Lower lobe of right lung (tissue), 2 donors: ENCODE results near the gene ZNF575. TPM values are rescaled to one million over a fixed set of nuclear protein-coding genes. Genes with fewer than 3 reads are reported as not detected.

Experiments
- ATAC-seq, 2 donors: fragments of 200-7000 bp; cut with Tn5 transposase; one replicate each; pipeline ENCODE4 v1.9.1; 2020 to 2022; ENCODE audit warnings: mild to moderate bottlenecking in 2 of 2, moderate library complexity in 2 of 2
- DNase-seq: peaks from one replicate; pipeline ENCODE4 v3.0.0-alpha.2; 2020
- H3K27ac ChIP-seq: fragments of 200-600 bp; one replicate; pipeline ENCODE4 v1.8.0; 2022
- H3K27me3 ChIP-seq: fragments of 200-600 bp; one replicate; pipeline ENCODE4 v1.8.0; 2022; ENCODE audit warnings: low read depth
- H3K36me3 ChIP-seq: fragments of 200-600 bp; one replicate; pipeline ENCODE4 v1.8.0; 2022; ENCODE audit warnings: mild to moderate bottlenecking
- H3K4me1 ChIP-seq: fragments of 200-600 bp; one replicate; pipeline ENCODE4 v1.8.0; 2022
- H3K4me3 ChIP-seq: fragments of 200-600 bp; one replicate; pipeline ENCODE4 v1.8.0; 2022; ENCODE audit warnings: mild to moderate bottlenecking
- H3K9me3 ChIP-seq: fragments of 200-600 bp; one replicate; pipeline ENCODE4 v1.8.0; 2022
- intact Hi-C: fragments of 100-400 bp; cut with DNase I; formaldehyde crosslinking; loops from one replicate; pipeline ENCODE4 v1.11.0; 2022
- total RNA-seq: library from RNA; stranded (reverse); fragmentation: NEBNext Ultra II Directional; extraction: Animal tissue kit (Norgen Biotek cat#: 25700); gene quantifications from one replicate; pipeline ENCODE4 v1.2.1, GENCODE V29; 2021
- TF ChIP-seq, protein P1 (sequence below): fragments of 200-600 bp; IDR thresholded peaks from one replicate; pipeline ENCODE4 v1.8.0; 2022; ENCODE audit warnings: antibody characterized with exemption, mild to moderate bottlenecking
- donor health status: DM: no; HTN: yes; CAD: no; lungs with severe emphysema.

The ZNF575 gene
- total RNA-seq, 1 donor from 2014 or later = 2.8 TPM

DNA sequence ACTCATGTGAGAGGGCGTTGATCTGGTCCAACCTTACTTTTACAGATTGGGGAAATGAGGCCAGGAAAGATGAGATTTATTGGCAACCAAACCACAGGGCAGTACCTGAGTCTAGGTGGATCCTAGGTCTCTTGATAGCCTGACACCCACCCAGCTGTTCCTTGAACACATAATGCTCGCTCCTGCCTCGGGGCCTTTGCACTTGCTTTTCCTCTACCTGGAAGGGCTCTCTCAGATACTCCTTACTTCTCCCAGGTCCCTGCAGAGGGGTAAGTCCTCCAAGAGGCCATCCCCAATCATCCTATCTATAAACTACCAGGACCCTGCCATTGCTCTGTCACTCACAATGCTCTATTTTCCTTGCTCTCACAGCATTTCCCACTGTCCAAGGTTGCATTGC, 7.4 kb downstream of the ZNF575 start:
- Histone ChIP-seq H3K27ac (no peak overlapping the region), H3K4me1 (no peaks in the 10 kb centered on the region), H3K27me3 (no peaks in the 10 kb centered on the region), H3K9me3 (no peaks in the 10 kb centered on the region), H3K36me3 (peaks cover 68% of the 10 kb centered on the region), H3K4me3 (no peak overlapping the region)
- TF ChIP-seq, protein P1, sequence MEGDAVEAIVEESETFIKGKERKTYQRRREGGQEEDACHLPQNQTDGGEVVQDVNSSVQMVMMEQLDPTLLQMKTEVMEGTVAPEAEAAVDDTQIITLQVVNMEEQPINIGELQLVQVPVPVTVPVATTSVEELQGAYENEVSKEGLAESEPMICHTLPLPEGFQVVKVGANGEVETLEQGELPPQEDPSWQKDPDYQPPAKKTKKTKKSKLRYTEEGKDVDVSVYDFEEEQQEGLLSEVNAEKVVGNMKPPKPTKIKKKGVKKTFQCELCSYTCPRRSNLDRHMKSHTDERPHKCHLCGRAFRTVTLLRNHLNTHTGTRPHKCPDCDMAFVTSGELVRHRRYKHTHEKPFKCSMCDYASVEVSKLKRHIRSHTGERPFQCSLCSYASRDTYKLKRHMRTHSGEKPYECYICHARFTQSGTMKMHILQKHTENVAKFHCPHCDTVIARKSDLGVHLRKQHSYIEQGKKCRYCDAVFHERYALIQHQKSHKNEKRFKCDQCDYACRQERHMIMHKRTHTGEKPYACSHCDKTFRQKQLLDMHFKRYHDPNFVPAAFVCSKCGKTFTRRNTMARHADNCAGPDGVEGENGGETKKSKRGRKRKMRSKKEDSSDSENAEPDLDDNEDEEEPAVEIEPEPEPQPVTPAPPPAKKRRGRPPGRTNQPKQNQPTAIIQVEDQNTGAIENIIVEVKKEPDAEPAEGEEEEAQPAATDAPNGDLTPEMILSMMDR = no peak
- intact Hi-C loops = no loop called here
- no peak for ATAC-seq
- no peak for DNase-seq

DNA sequence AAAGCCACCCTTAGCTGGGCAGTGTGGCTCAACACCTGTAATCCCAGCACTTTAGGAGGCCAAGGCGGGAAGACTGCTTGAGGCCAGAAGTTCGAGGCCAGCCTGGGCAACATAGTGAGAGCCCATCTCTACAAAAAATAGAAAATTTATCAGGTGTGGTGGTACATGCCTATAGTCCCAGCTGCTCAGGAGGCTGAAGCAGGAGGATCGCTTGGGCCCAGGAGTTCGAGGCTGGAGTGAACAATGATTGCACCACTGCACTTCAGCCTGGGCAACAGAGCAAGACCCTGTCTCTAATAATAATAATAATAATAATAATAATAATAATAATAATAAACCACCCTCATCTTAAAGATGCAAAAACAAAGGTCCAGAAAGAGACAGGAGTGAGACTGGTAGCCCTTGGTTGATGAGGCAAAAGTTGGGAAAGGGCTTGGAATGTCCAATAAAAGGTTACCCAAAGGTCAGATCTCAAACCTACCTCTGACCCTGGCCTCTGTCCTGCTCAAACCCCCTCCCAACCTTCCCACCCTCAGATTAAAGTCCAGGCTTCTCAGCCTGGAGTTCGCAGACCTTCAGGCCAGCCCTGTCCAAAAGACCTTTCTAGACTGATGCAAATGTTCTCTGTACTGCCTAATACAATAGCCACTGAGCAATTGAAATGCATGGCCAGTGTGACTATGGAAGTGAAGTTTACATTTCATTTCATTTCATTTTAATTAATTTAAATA, 9.1 kb downstream of the ZNF575 start:
- no peaks in the 10 kb centered on the region for H3K4me1 ChIP-seq
- no peak for ATAC-seq
- H3K9me3 ChIP-seq = no peaks in the 10 kb centered on the region
- H3K4me3 ChIP-seq = no peak overlapping the region
- TF ChIP-seq, protein P1 = no peak
- H3K27ac ChIP-seq = no peak overlapping the region
- H3K36me3 ChIP-seq = peaks cover 70% of the 10 kb centered on the region
- no peak for DNase-seq
- intact Hi-C loops = no loop called here
- no peaks in the 10 kb centered on the region for H3K27me3 ChIP-seq

DNA sequence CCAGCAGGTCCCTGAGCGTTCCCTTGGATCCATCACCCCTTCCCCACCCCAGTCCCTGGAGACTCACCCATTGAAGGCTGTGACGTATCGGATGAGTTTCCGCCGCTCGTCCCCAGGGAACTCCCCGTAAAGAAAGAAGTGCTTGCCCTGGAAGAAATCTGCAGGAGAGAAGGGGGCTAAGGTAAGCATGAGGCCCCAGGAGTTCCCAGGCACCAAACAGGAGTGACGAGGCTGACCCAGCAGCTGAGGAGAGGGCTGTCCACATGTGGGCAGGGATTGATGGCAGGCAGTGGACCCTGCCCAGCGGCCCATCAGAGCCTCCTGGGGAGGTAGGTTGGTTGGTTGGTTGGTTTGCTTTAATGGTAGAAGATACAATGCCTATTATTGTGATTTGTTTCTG, 11.1 kb downstream of the ZNF575 start:
- H3K36me3 ChIP-seq = peaks cover 59% of the 10 kb centered on the region
- TF ChIP-seq, protein P1 = no peak

DNA sequence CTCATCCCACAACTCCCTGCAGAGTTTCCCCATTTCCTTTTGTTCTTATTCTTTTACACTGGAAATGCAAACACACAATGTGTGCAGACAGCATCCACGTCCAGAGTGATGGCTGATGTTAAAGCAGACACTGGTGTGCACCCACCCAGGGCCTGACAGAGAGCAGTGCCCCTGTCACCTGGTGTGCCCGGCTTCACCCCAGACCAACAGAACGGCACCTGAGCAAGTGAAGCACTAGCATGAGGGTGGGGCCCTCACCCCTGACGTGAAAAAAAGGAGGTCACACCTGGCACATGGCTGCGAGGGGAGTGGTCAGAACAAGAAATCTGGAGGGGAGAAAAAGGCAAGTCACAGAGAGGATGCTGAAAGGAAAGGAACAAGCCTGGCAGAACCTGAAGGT, 12.3 kb downstream of the ZNF575 start:
- Histone ChIP-seq H3K27ac (no peak overlapping the region), H3K4me3 (no peak overlapping the region), H3K36me3 (peaks cover 66% of the 10 kb centered on the region), H3K9me3 (no peaks in the 10 kb centered on the region), H3K4me1 (no peaks in the 10 kb centered on the region), H3K27me3 (no peaks in the 10 kb centered on the region)
- DNase-seq = no peak
- no peak for ATAC-seq
- TF ChIP-seq, protein P1 = no peak
- intact Hi-C loops = no loop called here

More for the DNA sequence above, 11.1 kb downstream of the ZNF575 start:
- no peak overlapping the region for H3K27ac ChIP-seq
- H3K9me3 ChIP-seq = no peaks in the 10 kb centered on the region
- intact Hi-C loops = no loop called here
- no peaks in the 10 kb centered on the region for H3K27me3 ChIP-seq
- H3K4me3 ChIP-seq = no peak overlapping the region
- DNase-seq = no peak
- no peaks in the 10 kb centered on the region for H3K4me1 ChIP-seq
- ATAC-seq = no peak

DNA sequence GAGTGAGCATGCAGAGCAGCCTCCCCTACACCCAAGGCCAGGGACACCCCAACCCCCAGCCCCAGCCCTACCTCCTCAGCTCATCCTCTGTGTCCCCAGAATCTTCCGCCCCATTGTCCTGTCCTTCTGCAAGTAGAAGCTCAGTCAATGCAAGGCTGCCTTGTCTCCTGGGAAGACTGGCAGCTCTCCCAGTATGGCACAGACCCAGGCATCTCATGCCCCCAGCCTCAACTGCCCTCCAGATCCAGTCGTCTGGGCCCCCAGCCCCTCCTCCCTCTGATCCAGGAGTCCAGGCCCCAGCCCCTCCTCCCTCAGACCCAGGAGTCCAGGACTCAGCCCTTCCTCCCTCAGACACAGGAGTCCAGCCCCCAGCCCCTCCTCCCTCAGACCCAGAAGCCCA, 13.0 kb downstream of the ZNF575 start:
- Histone ChIP-seq H3K9me3 (no peaks in the 10 kb centered on the region), H3K36me3 (peaks cover 66% of the 10 kb centered on the region), H3K4me1 (no peaks in the 10 kb centered on the region), H3K27me3 (no peaks in the 10 kb centered on the region), H3K4me3 (no peak overlapping the region), H3K27ac (no peak overlapping the region)
- DNase-seq = no peak
- intact Hi-C loops = no loop called here
- ATAC-seq = no peak
- TF ChIP-seq, protein P1 = no peak
